GM18502 (cell line): Measurements from ENCODE around the gene AGPAT3.
"Not testable (repeated sequence)": the region's sequence is repeated elsewhere in the genome, so short reads cannot be mapped to it uniquely, and the experiment has no call there.

Experiments used
- ATAC-seq: cut with Tn5 transposase; IDR thresholded peaks from one replicate; pipeline ENCODE4 v1.9.1; 2021; ENCODE audit warnings: mild to moderate bottlenecking; ENCODE audit not compliant: unreplicated experiment, poor library complexity

AGPAT3 gene

DNA sequence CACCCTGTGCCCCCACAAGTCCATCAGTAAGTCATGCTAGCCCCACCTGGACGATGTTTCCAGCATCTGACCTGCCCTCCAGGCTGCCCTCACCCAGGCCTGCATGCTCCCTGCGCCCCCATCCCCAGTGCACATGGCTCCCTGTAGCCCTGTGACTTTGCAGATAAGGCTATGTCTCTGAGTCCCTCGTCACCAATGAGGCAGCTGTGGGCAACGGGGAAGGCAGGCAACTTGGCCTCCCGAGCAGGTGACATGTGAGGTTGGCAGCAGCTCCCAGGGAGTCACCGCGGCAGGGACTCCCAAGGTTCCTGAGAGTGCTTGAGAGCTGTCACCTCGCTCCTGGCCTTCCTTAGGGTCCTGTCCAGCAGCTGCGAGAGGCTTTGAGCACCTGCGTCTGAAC is 32.4 kb upstream of the AGPAT3 start:
- ATAC-seq = no peak

DNA sequence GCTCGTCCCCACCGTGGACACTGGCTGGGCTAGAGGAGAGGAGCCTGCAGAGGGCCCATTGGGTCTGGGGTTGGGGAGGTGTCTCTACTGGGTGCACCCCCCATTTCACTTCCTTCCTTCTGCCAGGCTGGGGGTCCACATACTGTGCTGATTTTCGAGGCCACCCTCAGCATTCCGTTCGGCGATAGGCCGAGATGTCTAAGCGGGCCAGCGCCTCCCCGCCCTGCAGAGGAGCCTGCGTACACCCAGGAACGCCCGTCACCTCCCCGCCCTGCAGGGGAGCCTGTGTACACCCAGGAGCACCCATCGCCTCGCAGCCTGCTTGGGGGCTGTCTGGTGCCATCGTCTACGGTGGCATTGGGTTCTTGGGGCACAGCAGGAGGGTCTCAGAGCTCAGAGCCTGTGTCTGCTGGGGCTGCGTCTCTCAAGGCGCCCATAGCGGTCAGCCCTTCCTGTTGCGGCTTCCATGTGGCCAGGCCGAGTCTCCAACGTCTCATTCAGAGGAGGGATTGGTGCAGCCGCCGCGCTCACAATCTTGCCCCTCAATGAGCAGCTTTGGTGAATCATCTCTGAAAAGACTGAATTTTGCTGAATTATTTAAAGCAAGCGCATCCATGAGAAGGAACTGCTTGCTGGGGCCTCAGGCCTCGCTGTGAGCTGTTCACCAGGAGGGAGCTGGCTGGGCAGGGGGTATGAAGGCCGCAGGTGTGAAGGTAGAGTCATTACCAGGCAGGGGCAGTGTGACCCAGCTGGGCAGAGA is 30.7 kb upstream of the AGPAT3 start:
- no peak for ATAC-seq

DNA sequence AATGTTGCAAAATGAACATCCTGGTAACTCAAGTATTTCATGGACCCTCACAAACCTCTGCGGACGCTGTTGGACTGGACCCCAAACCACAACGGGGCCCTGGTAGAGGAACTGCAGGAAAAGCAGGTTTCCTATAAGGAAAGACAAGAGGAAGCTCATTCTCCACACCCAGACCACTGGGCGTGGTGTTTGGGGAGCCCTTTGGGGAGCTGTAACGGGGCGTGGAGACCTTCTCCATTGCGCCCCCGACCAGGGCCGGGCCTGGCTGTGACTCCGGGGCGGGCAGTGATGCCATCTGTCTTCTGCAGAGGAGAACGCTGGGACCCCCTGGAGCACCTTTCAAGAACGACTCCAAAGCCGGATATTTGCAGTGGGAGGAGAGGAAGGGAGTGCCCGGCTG is 30.0 kb upstream of the AGPAT3 start:
- no peak for ATAC-seq

DNA sequence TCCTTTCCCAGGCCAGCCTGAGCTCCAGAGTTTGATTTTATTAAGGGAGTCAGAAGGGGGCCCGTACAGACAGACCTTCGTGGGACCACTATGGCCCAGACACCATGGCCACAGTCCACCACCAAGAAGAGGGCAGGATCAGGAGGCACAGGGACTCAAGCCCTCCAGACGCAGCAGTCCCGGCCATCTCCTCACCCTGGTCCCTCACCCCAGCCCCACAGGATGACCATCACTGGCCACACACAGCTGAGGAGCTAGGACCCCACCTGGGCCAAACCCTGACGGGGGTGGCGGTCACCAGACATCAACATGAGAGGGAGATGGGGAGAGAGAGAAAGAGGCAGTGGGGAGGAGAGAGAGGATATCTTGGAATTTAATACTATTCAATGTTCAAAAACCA is 29.2 kb upstream of the AGPAT3 start:
- ATAC-seq = no peak

DNA sequence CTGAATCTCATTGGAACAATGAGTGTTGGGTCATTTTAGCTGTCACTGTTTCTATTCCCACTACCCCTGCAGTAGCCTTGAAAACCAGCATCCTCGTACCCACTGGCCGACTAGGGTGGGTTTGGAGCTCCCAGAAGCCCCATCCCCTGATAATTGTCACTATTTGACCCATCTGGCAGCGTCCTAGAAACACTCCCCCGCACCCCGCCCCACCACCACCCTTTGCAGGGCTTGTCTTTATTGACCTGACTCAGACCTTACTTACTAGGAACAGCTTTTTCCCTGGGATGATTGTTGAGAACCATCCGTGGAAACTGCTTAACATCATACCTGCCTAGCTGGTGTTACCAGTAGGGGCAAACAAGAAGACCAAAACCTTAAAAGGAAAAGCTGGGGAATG is 28.4 kb upstream of the AGPAT3 start:
- no peak for ATAC-seq

DNA sequence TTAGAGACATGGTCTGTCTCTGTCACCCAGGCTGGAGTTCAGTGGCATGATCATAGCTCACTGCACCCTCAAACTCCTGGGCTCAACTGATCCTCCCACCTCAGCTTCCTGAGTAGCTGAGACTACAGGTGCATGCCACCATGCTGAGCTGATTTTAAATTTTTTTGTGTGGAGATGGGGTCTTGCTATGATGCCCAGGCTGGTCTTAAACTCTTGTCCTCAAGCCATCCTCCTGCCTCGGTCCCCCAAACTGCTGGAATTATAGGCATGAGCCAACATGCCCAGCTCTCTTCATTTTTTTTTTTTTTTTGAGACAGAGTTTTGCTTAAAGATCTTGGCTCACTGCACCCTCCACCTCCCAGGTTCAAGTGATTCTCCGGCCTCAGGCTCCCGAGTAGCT is 24.8 kb upstream of the AGPAT3 start:
- ATAC-seq = no peak

DNA sequence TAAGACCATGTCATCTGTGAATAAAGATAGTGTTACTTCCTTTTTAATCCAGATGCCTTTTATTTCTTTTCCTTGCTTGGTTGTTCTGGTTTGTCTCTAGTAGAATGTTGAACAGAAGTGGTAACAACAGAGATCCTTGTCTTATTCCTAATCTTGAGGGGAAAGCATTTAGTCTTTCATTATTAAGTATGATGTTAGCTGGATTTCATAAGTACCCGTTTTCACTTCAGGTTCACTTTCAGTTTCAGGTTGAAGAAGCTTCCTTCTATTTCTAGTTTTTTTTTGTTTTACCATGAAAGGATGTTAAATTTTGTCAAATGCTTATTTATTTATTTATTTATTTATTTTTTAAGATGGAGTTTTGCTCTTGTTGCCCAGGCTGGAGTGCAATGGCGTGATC is 22.3 kb upstream of the AGPAT3 start:
- ATAC-seq = no peak

DNA sequence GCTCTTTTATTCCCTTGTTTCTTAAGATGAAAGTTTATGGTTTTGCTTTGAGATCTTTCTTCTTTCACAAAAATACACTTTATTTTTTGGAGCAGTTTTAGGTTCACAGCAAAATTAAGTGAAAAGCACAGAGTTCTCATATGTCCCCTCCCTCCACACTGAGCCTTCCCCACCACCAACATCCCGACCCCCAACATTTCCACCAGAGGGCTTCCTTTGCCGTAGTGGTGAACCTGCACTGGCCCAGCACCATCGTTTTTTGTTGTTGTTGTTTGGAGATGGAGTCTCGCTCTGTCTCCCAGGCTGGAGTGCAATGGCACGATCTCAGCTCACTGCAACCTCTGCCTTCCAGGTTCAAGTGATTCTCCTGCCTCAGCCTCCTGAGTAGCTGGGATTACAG is 20.1 kb upstream of the AGPAT3 start:
- ATAC-seq = not testable (repeated sequence)

DNA sequence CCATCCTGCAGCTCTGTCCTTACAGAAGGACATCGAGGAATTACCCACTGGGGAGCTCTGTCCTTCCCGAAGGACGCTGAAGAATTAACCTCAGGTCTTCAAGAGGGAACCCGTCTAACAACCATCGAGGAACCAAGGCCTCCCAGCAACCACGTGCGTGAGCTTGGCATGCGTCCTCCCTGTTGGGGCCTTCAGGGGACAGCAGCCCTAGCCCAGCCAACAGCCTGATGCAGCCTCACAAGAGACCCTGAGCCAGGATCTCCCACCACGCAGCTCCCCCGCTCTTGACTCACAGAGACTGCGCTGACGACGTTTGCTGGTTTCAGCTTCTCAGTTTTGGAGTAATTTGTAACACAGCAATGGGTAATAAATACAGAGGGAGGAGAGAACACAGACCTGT is 19.6 kb upstream of the AGPAT3 start:
- no peak for ATAC-seq

DNA sequence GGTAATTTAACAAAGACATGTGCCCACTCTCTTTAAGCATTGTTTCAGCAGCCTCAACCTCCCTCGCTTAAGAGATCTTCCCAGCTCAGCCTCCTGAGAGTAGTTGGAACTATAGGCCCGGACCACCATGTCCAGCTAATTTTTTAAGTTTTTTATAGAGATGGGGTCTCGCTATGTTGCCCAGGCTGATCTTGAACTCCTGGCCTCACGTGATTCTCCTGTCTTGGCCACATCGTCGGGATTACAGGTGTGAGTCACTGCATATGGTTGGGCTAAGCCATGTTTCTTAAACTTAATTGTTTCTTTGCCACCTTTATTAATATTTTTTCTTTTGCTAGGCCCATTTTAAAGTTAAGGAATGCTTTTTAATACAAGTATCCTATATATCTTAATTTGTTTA is 18.6 kb upstream of the AGPAT3 start:
- ATAC-seq = no peak

DNA sequence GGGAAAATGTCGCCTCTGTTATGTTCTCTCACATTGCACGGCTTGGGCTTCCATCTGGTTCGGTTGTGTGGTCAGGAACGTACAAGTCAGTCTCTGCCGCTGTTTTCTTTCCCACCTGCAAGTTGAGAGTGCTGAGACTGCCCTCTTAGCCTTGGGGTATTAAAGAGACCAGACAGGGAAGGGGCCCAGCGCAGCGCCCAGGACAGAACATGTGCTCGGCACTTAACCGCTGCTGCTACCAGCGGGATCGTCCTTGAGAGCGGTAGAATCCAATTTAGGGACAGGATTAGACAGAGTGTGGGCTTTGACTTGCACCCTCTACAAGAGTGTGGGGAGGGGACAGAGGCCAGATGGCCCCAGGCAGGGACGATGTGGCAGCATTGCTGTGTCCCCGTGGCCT is 17.7 kb upstream of the AGPAT3 start:
- ATAC-seq = no peak

DNA sequence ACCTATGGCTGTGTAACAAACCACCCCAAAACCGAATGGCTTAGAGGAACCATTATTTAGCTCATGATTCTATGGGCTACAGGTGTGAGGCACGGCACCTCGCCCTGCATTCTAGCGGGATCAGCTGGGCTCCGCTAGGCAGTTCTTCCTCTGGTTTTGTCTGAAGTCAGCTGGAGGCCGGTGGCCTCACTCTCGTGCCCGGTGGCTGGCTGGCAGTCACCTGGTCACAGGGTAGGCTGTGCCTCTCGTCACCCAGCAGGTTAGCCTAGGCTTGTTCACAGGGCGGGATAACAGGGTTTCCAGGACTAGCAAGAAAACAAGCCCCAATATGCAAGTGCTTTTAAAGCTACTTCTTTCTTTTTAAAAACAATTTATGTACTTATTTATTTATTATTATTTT is 16.3 kb upstream of the AGPAT3 start:
- ATAC-seq = no peak

DNA sequence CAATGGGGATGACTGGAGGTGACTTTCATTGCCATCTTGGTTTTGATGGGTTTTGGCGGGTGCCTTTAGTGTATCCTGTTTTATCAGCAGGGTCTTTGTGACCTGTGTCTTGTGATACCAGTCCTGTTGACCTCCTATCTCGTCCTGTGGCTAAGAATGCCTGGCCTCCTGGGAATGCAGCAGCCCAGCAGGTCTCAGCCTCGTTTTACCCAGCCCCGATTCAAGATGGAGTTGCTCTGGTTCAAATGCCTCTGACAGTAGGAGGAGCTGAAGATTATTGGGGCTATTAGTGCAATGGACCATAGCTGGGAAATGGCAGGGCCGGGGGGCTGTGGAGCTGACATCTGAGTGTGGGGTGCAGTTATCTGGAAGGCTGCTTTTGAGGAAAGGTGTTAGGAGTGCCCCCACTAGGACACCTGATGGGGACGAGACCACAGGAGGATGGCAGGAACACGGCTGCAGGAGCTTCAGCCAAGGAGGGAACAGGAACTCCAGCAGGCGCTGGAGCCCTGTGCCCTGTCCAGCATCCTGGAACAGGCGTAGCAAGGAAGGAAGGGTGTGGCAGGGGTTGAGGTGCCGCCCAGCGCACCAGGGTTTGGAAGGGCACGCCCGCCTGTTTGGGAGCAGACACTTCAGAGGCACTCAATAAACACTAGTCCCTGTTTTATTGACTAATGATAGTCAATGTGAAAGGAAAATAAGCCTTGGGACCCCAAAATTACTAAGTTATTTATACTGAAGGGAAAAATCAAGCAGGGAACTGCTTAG is 15.3 kb upstream of the AGPAT3 start:
- no peak for ATAC-seq

DNA sequence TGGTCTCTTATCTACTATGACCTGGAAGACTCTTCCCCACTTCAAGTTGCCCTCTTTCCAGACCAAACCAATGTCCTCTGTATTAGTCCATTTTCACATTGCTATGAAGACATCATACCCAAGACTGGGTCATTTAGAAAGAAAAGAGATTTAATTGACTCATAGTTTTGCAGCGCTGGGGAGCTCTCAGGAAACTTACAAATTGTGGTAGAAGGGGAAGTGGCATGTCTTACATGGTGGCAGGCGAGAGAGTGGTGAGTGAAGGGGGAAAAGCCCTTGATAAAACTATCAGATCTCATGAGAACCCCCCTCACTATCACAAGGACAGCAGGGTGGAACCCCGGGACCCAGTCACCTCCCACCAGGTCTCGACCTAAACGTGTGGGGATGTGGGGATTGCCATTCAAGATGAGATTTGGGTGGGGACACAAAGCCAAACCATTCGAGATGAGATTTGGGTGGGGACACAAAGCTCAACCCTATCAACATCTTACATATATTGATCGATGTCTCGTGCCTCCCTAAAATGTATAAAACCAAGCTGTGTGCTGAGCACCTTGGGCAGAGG is 14.2 kb upstream of the AGPAT3 start:
- no peak for ATAC-seq

DNA sequence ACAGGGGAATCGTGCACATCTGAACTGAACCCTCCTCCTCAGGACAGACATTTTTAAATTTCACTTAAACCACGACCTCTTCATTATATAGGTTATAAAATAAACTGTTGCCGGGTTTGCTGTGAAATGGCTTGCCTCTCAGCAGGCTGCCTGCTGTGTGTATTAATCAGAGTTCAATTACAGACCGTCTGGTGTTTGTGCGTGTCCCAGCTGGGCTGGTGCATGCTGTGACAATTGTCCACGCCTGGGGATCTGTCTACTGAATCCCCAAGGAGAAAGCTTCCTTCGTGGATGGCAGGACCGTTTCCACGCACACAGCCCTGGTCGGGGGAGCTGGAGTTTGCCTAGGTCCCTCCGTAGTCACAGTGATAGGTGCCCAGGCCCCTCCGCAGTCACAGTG is 13.4 kb upstream of the AGPAT3 start:
- no peak for ATAC-seq

DNA sequence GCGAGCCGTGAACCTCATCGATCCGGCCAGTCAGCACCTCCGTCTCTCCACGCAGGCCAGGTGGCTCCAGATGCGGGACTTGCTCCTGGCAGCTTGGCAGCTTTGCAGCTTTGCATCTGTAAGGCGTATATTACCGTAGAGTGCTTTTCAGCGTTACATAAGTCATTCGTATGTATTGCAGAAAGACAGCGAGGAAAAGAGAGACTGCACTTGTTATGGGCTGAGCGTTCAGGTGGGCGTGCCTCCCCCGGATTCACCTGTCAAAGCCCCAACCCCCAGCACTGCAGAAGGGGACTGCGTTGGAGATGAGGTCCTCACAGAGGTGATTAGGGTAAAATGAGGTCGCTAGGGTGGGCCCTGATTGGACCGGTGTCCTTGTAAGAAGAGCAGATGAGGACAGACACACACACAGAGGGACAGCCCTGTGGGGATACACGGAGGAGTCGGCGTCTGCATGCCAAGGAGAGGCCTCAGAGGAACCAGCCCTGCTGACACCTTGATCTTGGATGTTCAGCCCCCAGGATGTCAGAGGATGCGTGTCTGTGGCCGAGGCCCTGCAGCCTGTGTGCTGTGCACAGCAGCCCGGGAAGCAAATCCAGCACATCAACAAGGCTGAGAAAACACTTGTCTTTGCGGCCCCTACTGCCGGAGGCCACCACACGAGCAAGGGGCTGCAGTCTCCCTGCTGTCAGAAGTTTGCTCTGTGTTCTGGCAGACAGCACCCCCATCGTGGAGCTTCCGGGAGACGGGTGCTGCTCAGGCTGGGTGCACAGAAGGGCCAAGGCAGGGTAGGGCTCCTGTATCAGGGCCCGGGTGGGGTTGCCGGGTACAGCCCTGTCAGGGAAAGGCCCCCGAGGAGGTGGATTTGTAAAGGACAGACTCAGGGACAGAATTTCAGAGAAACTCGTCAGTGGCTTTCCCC is 10.9 kb upstream of the AGPAT3 start:
- peak; percentile 20 for ATAC-seq

DNA sequence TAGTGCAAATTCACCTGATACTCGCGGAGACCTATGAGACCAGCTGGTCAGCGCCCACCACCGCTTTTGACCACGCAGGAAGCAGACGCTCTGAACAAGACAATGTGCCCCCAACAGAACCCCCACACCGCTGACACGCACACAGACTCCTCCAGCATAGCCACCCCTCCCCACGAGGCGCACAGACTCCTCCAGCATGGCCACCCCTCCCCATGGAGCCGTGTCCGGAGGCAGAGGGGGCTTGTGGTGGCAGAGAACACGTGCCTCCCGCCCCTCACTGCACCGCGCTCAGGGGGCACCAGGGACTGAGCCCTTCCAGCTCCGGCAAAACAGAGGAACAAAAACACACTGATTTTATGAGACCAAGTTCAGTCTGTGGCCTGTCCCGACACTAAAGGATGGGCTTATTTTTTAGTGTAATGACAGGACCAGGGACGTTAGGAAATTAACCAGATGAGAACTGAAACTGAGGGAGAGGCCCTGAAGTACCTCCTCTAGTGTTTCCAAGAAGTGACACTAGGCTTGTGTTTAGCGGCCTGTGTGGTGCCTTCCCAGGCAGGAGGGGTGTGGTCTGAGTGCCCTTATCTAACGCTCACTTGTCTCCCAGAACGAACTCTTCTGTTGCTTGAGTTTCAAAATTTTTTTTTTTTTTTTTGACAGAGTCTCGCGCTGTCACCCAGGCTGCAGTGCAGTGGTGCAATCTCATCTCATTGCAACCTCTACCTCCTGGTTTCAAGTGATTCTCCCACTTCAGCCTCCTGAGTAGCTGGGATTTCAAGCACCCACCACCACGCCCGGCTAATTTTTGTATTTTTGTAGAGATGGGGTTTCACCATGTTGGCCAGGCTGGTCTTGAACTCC is 10.0 kb upstream of the AGPAT3 start:
- peak; percentile 72 for ATAC-seq

DNA sequence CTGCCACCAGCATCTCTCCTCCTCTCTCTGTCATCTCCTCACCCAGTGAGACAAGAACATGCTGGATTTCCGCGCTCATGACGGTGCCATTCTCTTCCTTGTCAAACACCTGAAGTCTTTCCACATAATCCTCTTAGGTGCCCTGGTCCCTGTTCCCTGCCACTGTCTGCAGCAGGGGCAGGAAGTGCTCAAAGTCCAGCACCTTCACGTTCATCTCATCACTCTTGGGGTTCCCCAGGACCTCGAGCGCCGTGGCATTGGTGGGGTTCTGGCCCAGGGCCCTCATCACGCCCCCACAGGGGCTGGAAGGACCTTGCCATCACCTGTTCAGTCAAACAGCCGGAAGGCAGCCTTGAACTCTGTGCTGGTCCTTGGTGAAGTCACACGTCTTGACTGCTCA is 9.1 kb upstream of the AGPAT3 start:
- ATAC-seq = no peak

DNA sequence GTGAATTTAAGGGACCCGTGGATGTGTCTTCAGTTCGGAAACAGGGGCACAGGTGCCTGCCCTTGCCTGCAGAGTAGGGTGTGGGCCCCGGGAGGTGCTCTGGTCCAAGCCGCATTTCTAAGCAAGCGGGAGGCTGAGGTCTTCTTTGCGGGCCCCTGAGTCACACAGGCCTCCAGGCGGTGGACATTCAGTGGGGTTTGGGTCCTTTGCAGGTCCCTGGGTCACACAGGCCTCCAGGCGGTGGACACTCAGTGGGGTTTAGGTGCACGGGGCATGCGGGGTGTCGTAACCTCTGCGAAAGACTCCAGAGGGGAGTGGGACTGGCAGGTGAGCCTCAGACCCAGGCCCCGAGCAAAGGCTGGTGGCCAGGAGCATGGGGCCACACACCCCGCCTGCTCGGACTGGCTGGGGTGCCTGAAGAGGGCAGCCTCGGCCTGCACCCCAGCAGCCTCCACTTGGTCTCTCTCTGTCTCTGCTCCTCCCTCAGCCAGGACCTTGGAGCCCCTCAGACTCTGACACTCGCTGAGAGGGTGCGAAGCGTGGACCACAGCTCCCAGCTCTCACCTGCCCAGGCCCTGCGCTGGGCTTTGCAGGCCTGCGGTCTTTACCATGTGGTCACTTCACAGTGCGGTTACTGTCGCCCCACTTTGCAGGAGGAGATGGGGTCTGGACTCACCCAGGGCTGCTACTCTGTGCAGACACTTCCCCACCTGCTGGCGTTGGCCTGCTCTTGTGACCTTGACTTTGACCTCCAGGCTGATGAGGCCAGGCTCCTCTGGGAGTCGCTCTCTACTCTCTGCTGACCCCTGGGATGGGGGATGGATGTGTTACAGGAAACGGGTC is 6.0 kb upstream of the AGPAT3 start:
- ATAC-seq = no peak
